A549 (cell line): ENCODE measurements around the gene GMDS. TPM values are rescaled to one million over a fixed set of nuclear protein-coding genes. Genes with fewer than 3 reads are reported as not detected.

Source experiments
- ATAC-seq, 2 experiments: fragments of 200-7000 bp in 1 of 2; fragments of >200 bp in 1 of 2; cut with Nextera tagmentation in 1 of 2; cut with Tn5 transposase in 1 of 2; 3 replicates each; pipeline versions ENCODE4 v1.8.0 to v1.9.1; 2018 to 2020; ENCODE audit warnings: mild to moderate bottlenecking in 1 of 2, moderate library complexity in 1 of 2
- CTCF ChIA-PET: fragments of 300-600 bp; sonication (Branson Sonifier 250); formaldehyde crosslinking; extraction: SDS; loops from one replicate; lab custom pipeline; 2021; ENCODE audit warnings: antibody characterized with exemption, inconsistent platforms; lab: Yijun Ruan, JAX
- POLR2A ChIA-PET: fragments of 350-600 bp; formaldehyde crosslinking; extraction: SDS; loops from one replicate; lab custom pipeline; 2021; ENCODE audit warnings: antibody characterized with exemption, inconsistent platforms; lab: Yijun Ruan, JAX
- DNase-seq, 2 experiments: peaks; one replicate each; pipeline versions ENCODE4 v3.0.0 to v3.0.0-alpha.2; 2011 to 2016; ENCODE audit warnings: low read depth in 1 of 2, low spot score in 1 of 2
- FAIRE-seq: peaks from 2 replicates; lab custom pipeline; 2011; peaks lifted over from hg19 to GRCh38; lab: Jason Lieb, UNC
- H3K27ac ChIP-seq, 2 experiments: fragments of >200 bp; sonication (Bioruptor Twin); formaldehyde crosslinking; 3 replicates each; pipeline ENCODE4 v1.5.1; 2016 to 2017
- H3K4me1 ChIP-seq: fragments of >200 bp; sonication (Bioruptor Twin); formaldehyde crosslinking; 3 replicates; pipeline ENCODE4 v1.6.1; 2016
- H3K4me2 ChIP-seq: fragments of >200 bp; sonication (Bioruptor Twin); formaldehyde crosslinking; 3 replicates; pipeline ENCODE4 v1.6.1; 2016
- H3K4me3 ChIP-seq: fragments of >200 bp; sonication (Bioruptor Twin); formaldehyde crosslinking; 3 replicates; pipeline ENCODE4 v1.5.1; 2016
- H3K9me3 ChIP-seq: fragments of >200 bp; sonication (Bioruptor Twin); formaldehyde crosslinking; 3 replicates; pipeline ENCODE4 v1.6.1; 2016
- BCL3 ChIP-seq: fragments of >200 bp; sonication (Bioruptor Twin); formaldehyde crosslinking; IDR thresholded peaks from 3 replicates; pipeline ENCODE4 v1.6.1; 2016
- CBX2 ChIP-seq: fragments of 200-600 bp; sonication (generic); IDR thresholded peaks from 2 replicates; pipeline ENCODE4 v1.6.1; 2016; ENCODE audit warnings: low read depth, mild to moderate bottlenecking, borderline replicate concordance
- CHD2 ChIP-seq: fragments of 150-350 bp; IDR thresholded peaks from 2 replicates; pipeline ENCODE4 v1.6.1; 2014; ENCODE audit warnings: low read length; ENCODE audit not compliant: partially characterized antibody
- CHD4 ChIP-seq: fragments of 200-600 bp; sonication (generic); IDR thresholded peaks from 2 replicates; pipeline ENCODE4 v1.6.1; 2016; ENCODE audit warnings: antibody characterized with exemption, mild to moderate bottlenecking, borderline replicate concordance
- CTCF ChIP-seq: fragments of >200 bp; sonication (Bioruptor Twin); formaldehyde crosslinking; IDR thresholded peaks from 3 replicates; pipeline ENCODE4 v1.5.1; 2016
- E2F6 ChIP-seq: IDR thresholded peaks from 2 replicates; pipeline ENCODE4 v1.6.1; 2012; ENCODE audit warnings: low read depth, borderline replicate concordance
- EHF ChIP-seq: fragments of 250-450 bp; sonication (Bioruptor Pico); IDR thresholded peaks from 2 replicates; pipeline ENCODE4 v1.5.0; 2020; ENCODE audit warnings: mild to moderate bottlenecking
- EHMT2 ChIP-seq: fragments of 200-600 bp; sonication (generic); IDR thresholded peaks from 2 replicates; pipeline ENCODE4 v1.6.1; 2016; ENCODE audit warnings: antibody characterized with exemption, low read depth, mild to moderate bottlenecking, moderate library complexity
- ESRRA ChIP-seq: fragments of 150-350 bp; IDR thresholded peaks from 2 replicates; pipeline ENCODE4 v1.6.1; 2014; ENCODE audit warnings: mild to moderate bottlenecking, low read length, borderline replicate concordance
- FOSB ChIP-seq: fragments of 250-450 bp; sonication (Bioruptor Pico); IDR thresholded peaks from 2 replicates; pipeline ENCODE4 v1.5.0; 2020; ENCODE audit warnings: mild to moderate bottlenecking, moderate library complexity
- FOXS1 ChIP-seq: fragments of 250-450 bp; sonication (Bioruptor Pico); IDR thresholded peaks from 2 replicates; pipeline ENCODE4 v1.5.0; 2020; ENCODE audit warnings: mild to moderate bottlenecking, moderate library complexity
- HDAC2 ChIP-seq: fragments of 200-600 bp; sonication (generic); IDR thresholded peaks from 2 replicates; pipeline ENCODE4 v1.6.1; 2016
- HES2 ChIP-seq: fragments of >200 bp; sonication (Bioruptor Twin); formaldehyde crosslinking; IDR thresholded peaks from 2 replicates; pipeline ENCODE4 v1.6.1; 2016
- HOXA7 ChIP-seq: fragments of 250-450 bp; sonication (Bioruptor Pico); IDR thresholded peaks from 2 replicates; pipeline ENCODE4 v1.5.0; 2020; ENCODE audit warnings: mild to moderate bottlenecking, moderate library complexity
- HOXB13 ChIP-seq: fragments of 250-450 bp; sonication (Bioruptor Pico); IDR thresholded peaks from 2 replicates; pipeline ENCODE4 v1.5.0; 2020; ENCODE audit warnings: low read depth, mild to moderate bottlenecking, moderate library complexity
- HOXB5 ChIP-seq: fragments of 250-450 bp; sonication (Bioruptor Pico); IDR thresholded peaks from 2 replicates; pipeline ENCODE4 v1.5.0; 2020; ENCODE audit warnings: mild to moderate bottlenecking, moderate library complexity
- JUN ChIP-seq, 2 experiments: fragments of >200 bp; sonication (Bioruptor Twin); formaldehyde crosslinking; IDR thresholded peaks; 2 replicates in 1 of 2; 3 replicates in 1 of 2; pipeline ENCODE4 v1.6.1; 2016 to 2017
- JUNB ChIP-seq: fragments of >200 bp; sonication (Bioruptor Twin); formaldehyde crosslinking; IDR thresholded peaks from 2 replicates; pipeline ENCODE4 v1.6.1; 2016
- KDM1A ChIP-seq: fragments of 200-600 bp; sonication (generic); IDR thresholded peaks from 2 replicates; pipeline ENCODE4 v1.6.1; 2016; ENCODE audit warnings: low read depth, mild to moderate bottlenecking
- KDM5A ChIP-seq: fragments of 200-600 bp; sonication (generic); IDR thresholded peaks from 2 replicates; pipeline ENCODE4 v1.6.1; 2016; ENCODE audit warnings: antibody characterized with exemption, mild to moderate bottlenecking
- MAFK ChIP-seq: fragments of 450-650 bp; IDR thresholded peaks from 2 replicates; pipeline ENCODE4 v1.6.1; 2014; ENCODE audit not compliant: partially characterized antibody
- NFE2L2 ChIP-seq: fragments of 150-350 bp; conservative IDR thresholded peaks from 2 replicates; pipeline ENCODE4 v1.6.1; 2014; ENCODE audit warnings: low read length
- NPAS2 ChIP-seq: fragments of 250-450 bp; sonication (Bioruptor Pico); IDR thresholded peaks from 2 replicates; pipeline ENCODE4 v1.8.0; 2022; ENCODE audit warnings: mild to moderate bottlenecking, moderate library complexity, borderline replicate concordance
- PBX3 ChIP-seq: IDR thresholded peaks from 2 replicates; pipeline ENCODE4 v1.6.1; 2012
- RAD21 ChIP-seq, 2 experiments: fragments of >200 bp in 1 of 2; sonication (Bioruptor Twin) in 1 of 2; formaldehyde crosslinking in 1 of 2; IDR thresholded peaks in 1 of 2; conservative IDR thresholded peaks in 1 of 2; 2 replicates in 1 of 2; 3 replicates in 1 of 2; pipeline ENCODE4 v1.6.1; 2012 to 2018; ENCODE audit warnings: inconsistent platforms in 1 of 2
- RARB ChIP-seq: fragments of 250-450 bp; sonication (Bioruptor Pico); IDR thresholded peaks from 2 replicates; pipeline ENCODE4 v1.8.0; 2021; ENCODE audit warnings: mild to moderate bottlenecking, moderate library complexity
- TP53 ChIP-seq: fragments of 250-450 bp; sonication (Bioruptor Pico); IDR thresholded peaks from 2 replicates; pipeline ENCODE4 v1.5.0; 2021; ENCODE audit warnings: mild to moderate bottlenecking, moderate library complexity
- USF2 ChIP-seq: fragments of 450-650 bp; IDR thresholded peaks from 2 replicates; pipeline ENCODE4 v1.6.1; 2014; ENCODE audit warnings: antibody characterized with exemption
- ZNF302 ChIP-seq: fragments of 250-450 bp; sonication (Bioruptor Pico); IDR thresholded peaks from 2 replicates; pipeline ENCODE4 v1.9.0; 2021; ENCODE audit warnings: inconsistent platforms, mild to moderate bottlenecking, moderate library complexity
- ZSCAN20 ChIP-seq: fragments of 250-450 bp; sonication (Bioruptor Pico); IDR thresholded peaks from 2 replicates; pipeline ENCODE4 v1.8.0; 2022; ENCODE audit warnings: mild to moderate bottlenecking, moderate library complexity
- WGBS: methylation state at CpG from one replicate; pipeline ENCODE4 v1.1.6; 2017; ENCODE audit errors: missing lambda C conversion rate; 5-methylcytosine and 5-hydroxymethylcytosine counted together
- polyA plus RNA-seq, 4 experiments: library from polyadenylated mRNA; depleted of rRNA in 3 of 4; stranded (reverse); fragments of >200 nt; fragmentation: RNase III in 1 of 4; extraction: RNeasy Plus Mini Kit Qiagen cat#74134 plus additional on column Dnase treatment in 1 of 4; gene quantifications; 2 replicates in 3 of 4; 3 replicates in 1 of 4; pipeline ENCODE4 v1.2.3, GENCODE V29; 2011 to 2017

GMDS gene
- polyA plus RNA-seq, 2 of the 4 experiments (the other 2 are of a cell fraction), result 9.9 to 12.4 TPM

- H3K9me3 ChIP-seq, result no peaks in the 10 kb centered on the region
- CTCF ChIA-PET, result no interaction called here
- no peaks in the 10 kb centered on the region for H3K4me1 ChIP-seq
- no peak for FAIRE-seq
- 71% methylated on average over 6 of the region's 6 CpGs for WGBS
- TF ChIP-seq MAFK (no peak), HOXB5 (CRISPR knock-in tag) (no peak), HOXB13 (CRISPR knock-in tag) (no peak), CHD4 (no peak), E2F6 (no peak), BCL3 (no peak), KDM1A (no peak), EHF (CRISPR knock-in tag) (no peak), CTCF (no peak), TP53 (no peak), ZNF302 (CRISPR knock-in tag) (no peak), RAD21 (conservative IDR thresholded peaks at IDR 0.05 in 1 of 2, IDR thresholded peaks at IDR 0.05 in 1 of 2) (no peak), ESRRA (no peak), FOXS1 (no peak), NPAS2 (CRISPR knock-in tag) (no peak), KDM5A (no peak), CHD2 (no peak), HDAC2 (no peak), NFE2L2 (no peak)
- H3K4me2 ChIP-seq, result no peak overlapping the region
- no peak for DNase-seq
- no peak overlapping the region for H3K27ac ChIP-seq
- no peak for ATAC-seq
- POLR2A ChIA-PET, result no interaction called here
- H3K4me3 ChIP-seq, result no peak overlapping the region
Measured at GRCh38 chr6:1993042-1993441, 252.4 kb downstream of the GMDS start.

GRCh38 chr6:1991332-1991878, 254.0 kb downstream of the GMDS start:
- POLR2A ChIA-PET, result no interaction called here
- DNase-seq (no peak), ATAC-seq (no peak), FAIRE-seq (no peak)
- no peak overlapping the region for H3K27ac ChIP-seq
- no peak overlapping the region for H3K4me3 ChIP-seq
- CTCF ChIA-PET, result no interaction called here
- no peaks in the 10 kb centered on the region for H3K9me3 ChIP-seq
- WGBS, result 73% methylated on average over 6 of the region's 6 CpGs
- H3K4me1 ChIP-seq, result no peaks in the 10 kb centered on the region
- no peak overlapping the region for H3K4me2 ChIP-seq
- no peak for TF ChIP-seq CBX2
- TF ChIP-seq RARB (CRISPR knock-in tag), result no peak
- no peak for TF ChIP-seq JUN (IDR thresholded peaks at IDR 0.05)
- no peak for TF ChIP-seq USF2
- TF ChIP-seq HOXB13 (CRISPR knock-in tag), result no peak
- no peak for TF ChIP-seq ZSCAN20 (CRISPR knock-in tag)
- TF ChIP-seq FOSB, result no peak
- TF ChIP-seq PBX3, result no peak
- TF ChIP-seq EHMT2, result no peak
- TF ChIP-seq EHF (CRISPR knock-in tag), result no peak
- TF ChIP-seq JUNB, result no peak
- no peak for TF ChIP-seq NPAS2 (CRISPR knock-in tag)
- TF ChIP-seq HOXA7 (CRISPR knock-in tag), result no peak
- no peak for TF ChIP-seq HES2
